ENCODE measurements around the gene COL23A1.

The COL23A1 gene

DNA sequence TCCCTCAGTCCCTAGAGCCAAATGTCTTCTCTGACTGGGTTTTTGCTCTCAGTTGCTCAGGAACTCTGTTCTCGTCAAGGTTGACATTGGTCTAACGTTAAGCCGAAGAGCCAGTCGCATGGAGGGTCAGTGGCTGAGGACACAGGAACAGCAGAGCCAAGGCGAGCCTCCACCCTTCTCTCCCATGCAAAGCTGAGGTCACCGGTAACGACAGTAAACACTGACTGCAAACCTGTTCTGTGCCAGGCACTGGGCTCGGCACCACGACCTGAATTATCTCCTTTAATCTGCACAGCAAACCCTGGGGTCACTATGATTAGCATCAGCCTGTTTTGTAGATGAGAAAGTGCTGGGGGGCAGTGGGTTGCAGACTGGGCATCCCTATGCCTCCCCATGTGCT lies 171.0 kb downstream of the COL23A1 start:
- TF ChIP-seq GATA3 (IDR thresholded peaks at IDR 0.05; ENCODE audit: low read depth, low read length) (no peak), GATA2 (IDR thresholded peaks at IDR 0.05; ENCODE audit: low read depth, low read length) (peak; percentile 66)

DNA sequence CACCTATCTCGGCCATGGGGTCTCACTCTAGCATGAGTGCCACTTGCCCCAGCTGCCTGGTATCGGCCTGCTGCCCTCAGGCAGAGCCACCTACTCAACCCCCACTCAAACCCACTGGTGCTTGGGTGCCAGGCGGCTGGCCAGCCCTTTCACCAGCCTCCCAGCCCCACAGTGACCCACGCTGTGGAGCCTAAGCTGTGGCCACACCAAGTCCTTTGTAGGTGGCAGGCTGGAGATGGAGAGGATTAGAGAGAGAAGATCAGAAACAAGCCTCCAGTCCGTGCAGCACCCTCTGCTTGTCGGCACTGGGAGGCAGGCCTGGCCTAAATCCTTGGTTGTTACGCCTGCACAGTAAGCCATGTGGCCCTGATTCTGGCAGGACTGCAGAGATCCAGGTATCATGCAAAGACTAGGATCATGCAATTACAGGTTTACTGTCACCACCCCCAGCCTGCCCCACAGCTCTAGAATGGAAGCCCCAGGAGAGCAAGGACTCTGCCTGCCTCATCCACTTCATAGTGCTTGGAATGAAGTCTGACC lies 171.7 kb downstream of the COL23A1 start:
- TF ChIP-seq GATA3 (IDR thresholded peaks at IDR 0.05; ENCODE audit: low read depth, low read length) (no peak), GATA2 (IDR thresholded peaks at IDR 0.05; ENCODE audit: low read depth, low read length) (no peak)

DNA sequence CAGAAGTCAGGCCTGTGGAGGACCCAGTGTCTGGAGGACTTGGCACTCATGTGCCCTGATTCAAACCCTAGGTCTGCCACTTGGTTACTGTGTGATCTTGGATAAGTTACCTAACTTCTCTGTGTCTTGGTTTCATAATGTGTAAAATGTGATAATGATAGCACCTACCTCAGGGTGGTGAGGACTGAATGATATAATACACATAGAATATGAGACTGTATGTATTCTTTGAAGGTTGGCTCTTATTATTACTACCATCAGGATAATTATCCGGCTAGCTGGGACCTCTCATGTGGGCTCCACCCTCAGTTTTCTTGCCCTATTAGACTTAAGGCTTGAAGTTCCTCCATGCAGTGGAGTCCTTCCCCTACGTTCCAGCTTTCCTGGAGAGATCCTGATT lies 172.2 kb downstream of the COL23A1 start:
- no peak for TF ChIP-seq GATA2 (IDR thresholded peaks at IDR 0.05; ENCODE audit: low read depth, low read length)
- TF ChIP-seq GATA3 (IDR thresholded peaks at IDR 0.05; ENCODE audit: low read depth, low read length): no peak

DNA sequence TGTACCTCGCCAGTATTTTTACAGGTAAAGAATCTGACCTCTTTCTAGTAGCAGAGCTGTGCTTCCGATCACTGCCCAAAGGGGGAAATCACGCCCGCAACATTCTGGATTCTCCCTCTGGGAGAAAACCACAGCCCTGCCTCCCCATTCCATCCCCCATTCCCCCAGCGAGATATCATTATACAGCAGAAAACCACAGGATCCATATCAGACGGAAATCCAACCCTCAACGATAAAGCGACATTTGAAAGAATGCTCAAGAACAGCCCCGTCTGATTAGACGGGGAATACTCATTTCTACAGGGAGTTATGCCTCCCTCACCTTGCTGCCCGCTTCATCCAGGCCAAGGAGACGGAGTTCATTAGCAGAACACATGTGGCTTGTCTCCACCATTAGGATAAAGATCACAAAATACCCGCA lies 172.8 kb downstream of the COL23A1 start:
- TF ChIP-seq GATA3 (IDR thresholded peaks at IDR 0.05; ENCODE audit: low read depth, low read length): no peak
- peak; percentile 33 for TF ChIP-seq GATA2 (IDR thresholded peaks at IDR 0.05; ENCODE audit: low read depth, low read length)

DNA sequence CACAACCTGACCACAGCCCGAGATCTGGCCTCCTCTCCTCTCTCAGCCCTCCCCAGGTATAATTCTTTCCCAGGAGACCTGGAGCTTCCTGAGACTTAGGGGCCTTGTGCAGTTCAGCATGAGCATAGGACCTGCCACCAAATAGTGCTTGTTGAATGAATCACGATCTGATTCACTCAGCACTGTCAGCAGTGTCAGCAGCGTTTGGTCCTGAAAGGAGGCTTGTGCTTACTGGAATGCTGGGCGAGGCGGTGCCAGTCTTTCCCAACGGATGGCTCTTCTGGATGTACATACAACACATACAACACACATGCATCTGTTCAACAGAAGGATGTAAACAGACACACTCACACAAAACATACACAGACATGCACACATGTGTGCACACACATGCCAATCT lies 173.3 kb downstream of the COL23A1 start:
- no peak for TF ChIP-seq GATA2 (IDR thresholded peaks at IDR 0.05; ENCODE audit: low read depth, low read length)
- no peak for TF ChIP-seq GATA3 (IDR thresholded peaks at IDR 0.05; ENCODE audit: low read depth, low read length)

DNA sequence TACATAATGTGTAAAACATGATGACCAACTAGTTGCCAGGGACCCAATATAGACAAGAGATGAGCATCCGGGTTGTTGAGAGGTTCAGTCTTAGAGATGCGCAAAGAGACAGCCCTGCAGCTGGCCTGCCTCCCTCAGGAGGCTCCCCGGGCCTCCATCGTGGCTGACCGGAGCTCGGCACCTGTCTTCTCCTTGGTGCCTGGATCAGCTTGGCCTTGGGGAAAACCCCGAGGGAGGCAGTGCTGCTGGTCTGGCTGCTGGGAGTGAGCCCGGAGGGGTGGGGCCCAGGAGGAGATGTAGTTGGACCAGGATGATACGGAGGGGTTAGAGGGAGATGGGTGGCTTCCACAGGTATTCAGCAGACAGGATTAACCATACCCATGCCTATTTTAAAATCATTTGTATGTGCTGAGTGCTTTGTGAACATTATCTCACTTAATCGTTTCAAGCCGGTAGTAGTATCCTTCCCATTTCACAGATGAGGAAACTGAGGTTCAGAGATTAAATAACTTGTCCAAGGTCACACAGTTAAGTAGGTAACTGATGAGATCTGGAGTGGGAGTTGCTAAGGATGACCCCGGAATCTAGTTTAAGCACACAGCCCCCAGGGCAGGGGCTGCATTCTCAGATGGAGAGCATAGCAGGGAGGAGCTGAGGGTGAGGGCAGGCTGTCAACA lies 173.8 kb downstream of the COL23A1 start:
- TF ChIP-seq GATA3 (IDR thresholded peaks at IDR 0.05; ENCODE audit: low read depth, low read length): no peak
- no peak for TF ChIP-seq GATA2 (IDR thresholded peaks at IDR 0.05; ENCODE audit: low read depth, low read length)

DNA sequence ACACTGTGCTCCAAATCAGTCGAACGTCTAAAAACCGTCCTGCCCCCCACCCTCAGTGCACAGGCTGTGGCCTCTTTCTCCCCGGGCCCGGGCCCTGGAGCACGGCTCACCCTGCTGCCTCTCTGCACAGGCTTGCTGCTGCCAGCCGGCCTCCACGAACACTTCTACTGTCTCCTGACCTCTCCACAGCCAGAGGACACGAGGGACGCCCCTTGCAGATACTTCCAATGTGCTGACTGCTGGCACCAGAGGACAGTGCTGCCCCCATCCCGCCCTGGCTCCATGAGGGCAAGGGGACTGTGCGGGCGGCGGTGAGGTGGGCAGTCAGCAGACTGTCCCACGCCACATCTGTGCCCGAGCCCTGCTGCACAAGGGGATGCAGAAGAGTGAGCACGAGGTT lies 174.8 kb downstream of the COL23A1 start:
- no peak for TF ChIP-seq GATA2 (IDR thresholded peaks at IDR 0.05; ENCODE audit: low read depth, low read length)
- TF ChIP-seq GATA3 (IDR thresholded peaks at IDR 0.05; ENCODE audit: low read depth, low read length): no peak

DNA sequence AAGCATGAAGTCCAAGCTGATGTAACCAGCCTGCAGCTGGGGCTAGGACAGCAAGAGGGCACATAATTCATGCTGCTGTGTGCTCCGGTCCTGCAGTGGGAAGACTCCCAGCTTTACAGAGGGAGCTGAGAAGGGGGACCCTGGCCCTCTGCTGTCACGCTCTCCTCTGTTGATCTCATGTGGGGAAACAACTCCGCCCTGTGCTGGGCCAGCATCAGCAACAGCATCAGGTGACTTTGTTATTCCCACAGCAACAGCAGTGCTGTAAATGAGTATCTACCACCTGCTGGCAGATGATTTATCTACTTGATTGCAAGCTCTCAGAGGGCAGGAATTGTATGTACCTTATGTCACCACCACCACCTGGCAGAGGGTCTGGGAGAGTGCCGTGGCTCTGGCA lies 176.2 kb downstream of the COL23A1 start:
- TF ChIP-seq GATA3 (IDR thresholded peaks at IDR 0.05; ENCODE audit: low read depth, low read length) (no peak), GATA2 (IDR thresholded peaks at IDR 0.05; ENCODE audit: low read depth, low read length) (no peak)

DNA sequence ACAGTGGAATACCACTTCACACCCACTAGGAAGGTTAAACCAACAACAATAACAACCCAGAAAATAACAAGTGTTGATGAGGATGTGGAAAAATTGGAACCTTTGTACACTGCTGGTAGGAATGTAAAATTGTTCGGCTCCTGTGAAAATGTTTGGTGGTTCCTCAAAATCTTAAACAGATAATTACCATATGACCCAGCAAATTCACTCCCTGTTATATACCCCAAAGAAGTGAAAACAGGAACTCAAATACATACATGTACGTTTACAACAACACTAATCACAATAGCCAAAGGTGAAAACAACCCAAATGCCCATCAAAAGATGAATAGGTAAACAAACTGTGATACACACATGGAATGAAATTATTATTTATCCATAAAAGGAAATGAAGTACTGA lies 179.1 kb downstream of the COL23A1 start:
- TF ChIP-seq GATA3 (IDR thresholded peaks at IDR 0.05; ENCODE audit: low read depth, low read length) (no peak), GATA2 (IDR thresholded peaks at IDR 0.05; ENCODE audit: low read depth, low read length) (no peak)

DNA sequence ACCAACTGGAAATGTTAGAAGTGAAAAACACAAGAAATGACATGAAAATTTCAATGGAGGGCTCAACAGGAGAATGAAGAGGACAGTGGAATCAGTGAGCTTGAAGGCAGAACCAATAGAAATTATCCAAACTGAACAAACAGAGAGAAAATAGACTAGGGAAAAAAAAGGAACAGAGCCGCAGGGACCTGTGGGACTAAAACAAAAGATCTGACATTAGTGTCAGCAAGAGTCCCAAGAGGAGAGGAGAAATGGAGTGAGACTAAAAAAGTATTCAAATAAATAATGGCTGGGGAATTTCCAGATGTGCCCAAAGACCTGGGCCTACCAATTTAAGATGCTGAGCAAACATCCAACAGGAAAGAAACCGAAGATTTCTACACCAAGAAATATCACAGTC lies 182.5 kb downstream of the COL23A1 start:
- TF ChIP-seq GATA3 (IDR thresholded peaks at IDR 0.05; ENCODE audit: low read depth, low read length) (no peak), GATA2 (IDR thresholded peaks at IDR 0.05; ENCODE audit: low read depth, low read length) (no peak)

DNA sequence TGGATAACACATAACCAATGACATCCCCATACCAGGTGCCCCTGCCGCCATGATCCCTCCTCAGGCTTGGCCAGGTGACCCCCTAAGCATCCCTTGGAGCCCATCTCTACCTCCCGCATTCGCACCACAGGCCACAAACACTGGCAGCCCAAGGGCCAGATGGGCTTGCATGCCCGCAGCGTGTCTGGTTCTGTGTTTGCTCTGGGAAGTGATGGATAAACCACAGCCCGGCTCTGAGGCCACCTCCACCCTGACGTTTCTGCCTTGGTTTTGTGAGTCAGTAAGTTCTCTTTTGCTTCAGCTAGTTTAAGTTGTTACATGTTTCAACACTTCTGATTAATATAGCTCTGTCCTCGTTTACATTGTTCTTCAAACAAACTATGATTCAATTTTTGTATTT lies 185.2 kb downstream of the COL23A1 start:
- no peak for TF ChIP-seq GATA3 (IDR thresholded peaks at IDR 0.05; ENCODE audit: low read depth, low read length)
- TF ChIP-seq GATA2 (IDR thresholded peaks at IDR 0.05; ENCODE audit: low read depth, low read length): no peak

DNA sequence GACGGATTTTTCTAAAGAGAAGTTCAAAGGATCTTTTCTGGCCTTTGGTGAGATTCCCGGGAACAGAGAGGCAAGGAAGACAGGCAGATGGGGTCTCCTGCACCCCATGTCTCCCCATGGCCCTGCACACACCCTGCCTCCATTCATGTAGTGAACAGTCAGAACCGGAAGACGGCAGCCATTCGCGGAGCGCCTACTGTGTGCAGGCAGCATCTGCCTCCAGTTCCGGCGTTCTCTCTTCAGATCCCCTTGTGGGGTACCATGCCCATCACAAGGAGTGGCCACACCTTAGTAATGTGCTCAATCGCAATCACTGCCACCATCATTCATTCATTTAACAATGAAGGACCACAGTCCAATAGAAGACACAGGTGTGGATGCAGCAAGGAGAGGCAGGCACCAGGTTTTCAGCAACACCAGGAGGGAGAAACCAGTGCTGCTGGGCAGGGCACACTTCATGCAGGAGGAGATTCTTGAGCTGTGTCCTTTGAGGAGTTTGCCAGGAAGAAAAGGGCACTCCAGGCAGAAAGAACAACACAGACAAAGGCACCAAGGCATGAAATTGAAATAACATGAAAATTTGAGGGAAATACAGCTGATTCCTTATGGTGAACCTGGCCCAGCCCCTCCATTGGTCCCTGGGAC lies 186.1 kb downstream of the COL23A1 start:
- TF ChIP-seq GATA2 (IDR thresholded peaks at IDR 0.05; ENCODE audit: low read depth, low read length) (no peak), GATA3 (IDR thresholded peaks at IDR 0.05; ENCODE audit: low read depth, low read length) (no peak)

DNA sequence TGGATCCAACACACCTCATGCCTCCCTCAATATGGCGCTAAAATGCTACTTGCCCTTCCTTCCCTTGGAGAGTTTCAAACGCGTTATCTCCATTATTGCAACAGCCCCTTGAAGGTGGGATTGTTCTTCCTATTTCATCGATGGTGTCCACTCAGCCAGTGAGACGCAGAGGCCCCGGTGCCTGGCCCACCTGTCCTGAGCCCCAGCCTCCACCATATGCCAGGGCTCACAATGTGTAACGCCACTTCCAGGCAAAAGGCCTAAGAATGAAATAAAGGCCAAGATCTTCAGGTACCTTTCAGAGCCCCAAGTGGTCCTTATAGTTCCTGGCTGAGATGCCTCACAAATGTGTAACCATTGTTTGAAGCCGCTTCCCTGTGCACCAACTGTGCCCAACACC lies 186.8 kb downstream of the COL23A1 start:
- TF ChIP-seq GATA2 (IDR thresholded peaks at IDR 0.05; ENCODE audit: low read depth, low read length) (no peak), GATA3 (IDR thresholded peaks at IDR 0.05; ENCODE audit: low read depth, low read length) (no peak)

DNA sequence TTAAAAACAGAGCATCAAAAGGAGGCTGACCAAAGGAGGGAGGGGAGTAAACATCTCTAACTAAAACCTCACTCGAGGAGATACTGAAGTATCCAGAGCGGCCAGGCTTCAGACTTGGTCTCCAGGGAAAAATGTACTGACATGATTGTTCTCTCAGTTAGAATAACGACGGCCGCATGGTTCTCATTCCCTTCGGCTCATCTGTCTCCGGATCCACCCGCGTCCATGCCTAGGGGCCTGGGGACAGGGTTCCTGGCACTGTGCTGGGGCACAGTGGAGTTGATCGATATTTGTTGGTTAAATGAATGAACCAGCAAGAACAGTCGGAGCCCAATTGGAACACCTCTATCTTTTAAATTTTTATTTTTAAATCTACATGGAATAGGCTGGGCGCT lies 190.5 kb downstream of the COL23A1 start:
- TF ChIP-seq GATA2 (IDR thresholded peaks at IDR 0.05; ENCODE audit: low read depth, low read length): no peak
- TF ChIP-seq GATA3 (IDR thresholded peaks at IDR 0.05; ENCODE audit: low read depth, low read length): no peak

Data from SH-SY5Y (cell line).